GM12873 (cell line): ENCODE measurements around the gene UST.

Experiments
- TF ChIP-seq, protein P1 (sequence below): IDR thresholded peaks from 2 replicates; pipeline ENCODE4 v1.5.1; 2012; ENCODE audit warnings: low read depth, mild to moderate bottlenecking, moderate library complexity, low read length, control low read depth; ENCODE audit not compliant: insufficient read depth; ENCODE audit errors: missing control alignments

The UST gene

DNA sequence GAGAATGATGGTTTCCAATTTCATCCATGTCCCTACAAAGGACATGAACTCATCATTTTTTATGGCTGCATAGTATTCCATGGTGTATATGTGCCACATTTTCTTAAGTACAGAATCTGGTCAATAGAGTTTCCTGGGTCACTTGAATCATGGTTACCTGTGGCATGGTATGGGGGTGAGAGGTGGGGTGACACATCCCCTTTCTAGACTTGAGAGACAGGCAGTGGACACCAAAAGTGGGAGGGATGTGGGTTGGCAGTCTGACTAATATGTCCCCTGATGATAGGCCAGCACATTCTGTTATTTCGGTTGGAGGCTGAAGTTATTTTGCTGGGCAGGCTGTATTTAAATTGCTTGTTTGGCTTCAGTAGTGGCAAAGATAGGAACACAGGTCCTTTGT is 78.1 kb downstream of the UST start:
- TF ChIP-seq, protein P1, sequence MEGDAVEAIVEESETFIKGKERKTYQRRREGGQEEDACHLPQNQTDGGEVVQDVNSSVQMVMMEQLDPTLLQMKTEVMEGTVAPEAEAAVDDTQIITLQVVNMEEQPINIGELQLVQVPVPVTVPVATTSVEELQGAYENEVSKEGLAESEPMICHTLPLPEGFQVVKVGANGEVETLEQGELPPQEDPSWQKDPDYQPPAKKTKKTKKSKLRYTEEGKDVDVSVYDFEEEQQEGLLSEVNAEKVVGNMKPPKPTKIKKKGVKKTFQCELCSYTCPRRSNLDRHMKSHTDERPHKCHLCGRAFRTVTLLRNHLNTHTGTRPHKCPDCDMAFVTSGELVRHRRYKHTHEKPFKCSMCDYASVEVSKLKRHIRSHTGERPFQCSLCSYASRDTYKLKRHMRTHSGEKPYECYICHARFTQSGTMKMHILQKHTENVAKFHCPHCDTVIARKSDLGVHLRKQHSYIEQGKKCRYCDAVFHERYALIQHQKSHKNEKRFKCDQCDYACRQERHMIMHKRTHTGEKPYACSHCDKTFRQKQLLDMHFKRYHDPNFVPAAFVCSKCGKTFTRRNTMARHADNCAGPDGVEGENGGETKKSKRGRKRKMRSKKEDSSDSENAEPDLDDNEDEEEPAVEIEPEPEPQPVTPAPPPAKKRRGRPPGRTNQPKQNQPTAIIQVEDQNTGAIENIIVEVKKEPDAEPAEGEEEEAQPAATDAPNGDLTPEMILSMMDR, result no peak

DNA sequence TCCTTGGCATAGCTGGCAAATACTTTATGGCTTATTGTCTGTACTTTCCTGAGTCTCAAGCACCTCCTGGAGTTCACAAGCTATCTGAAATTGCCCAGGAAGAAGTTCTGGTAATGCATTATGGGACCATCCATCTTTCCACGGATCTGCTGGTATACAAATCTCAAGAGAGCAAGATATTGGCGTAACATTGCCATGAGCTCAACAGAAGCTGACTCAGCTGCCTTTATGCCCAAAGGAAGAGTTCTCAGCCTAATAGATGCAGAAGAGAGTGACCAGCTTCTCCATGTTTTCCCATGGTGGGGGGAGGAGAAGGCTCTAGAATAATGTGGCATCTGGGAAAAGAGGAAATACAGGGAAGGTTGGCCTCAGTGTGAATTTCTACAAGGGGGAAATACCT is 78.7 kb downstream of the UST start:
- TF ChIP-seq, protein P1, result no peak

DNA sequence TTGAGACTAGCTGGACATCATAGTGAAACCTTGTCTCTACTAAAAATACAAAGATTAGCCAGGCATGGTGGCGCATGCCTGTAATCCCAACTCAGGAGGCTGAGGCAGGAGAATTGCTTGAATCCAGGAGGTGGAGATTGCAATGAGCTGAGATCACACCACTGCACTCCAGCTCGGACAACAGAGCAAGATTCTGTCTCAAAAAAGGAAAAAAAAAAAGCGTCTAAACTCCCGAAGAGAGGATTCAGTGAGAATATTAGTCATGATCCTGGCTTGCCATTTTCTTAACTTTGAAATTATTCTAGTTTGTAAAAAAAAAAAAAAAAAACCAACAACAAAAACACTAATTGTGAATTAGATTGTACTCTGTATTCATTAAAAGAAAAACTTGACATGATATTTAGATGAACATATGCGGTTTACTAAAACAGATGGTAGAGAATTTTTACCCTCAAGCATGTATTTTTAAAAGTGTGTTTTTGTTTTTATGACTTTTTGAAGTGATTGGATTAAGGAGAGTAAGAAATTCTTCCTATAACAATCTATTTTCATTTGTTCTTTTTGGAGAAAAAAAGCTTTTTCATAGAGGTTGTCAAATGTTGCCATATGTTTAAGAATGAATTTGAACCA is 80.7 kb downstream of the UST start:
- TF ChIP-seq, protein P1, result no peak

DNA sequence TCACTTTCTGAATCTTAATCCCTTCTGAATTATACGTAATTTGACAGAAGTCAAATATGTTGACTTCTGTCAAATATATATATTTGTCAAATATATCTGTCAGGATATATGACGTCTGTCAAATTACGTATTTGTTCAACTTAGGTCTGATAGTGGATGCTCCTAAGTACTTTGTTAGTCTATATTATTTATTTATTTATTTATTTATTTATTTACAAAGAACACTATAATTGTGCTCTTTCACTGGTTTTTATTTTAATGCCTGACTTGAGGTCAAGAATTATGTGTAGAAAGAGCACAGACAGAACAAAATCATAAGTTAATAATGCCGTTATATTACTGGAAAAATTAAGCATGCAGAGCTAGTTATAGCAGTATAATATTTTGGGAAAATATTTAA is 81.2 kb downstream of the UST start:
- TF ChIP-seq, protein P1, result no peak

DNA sequence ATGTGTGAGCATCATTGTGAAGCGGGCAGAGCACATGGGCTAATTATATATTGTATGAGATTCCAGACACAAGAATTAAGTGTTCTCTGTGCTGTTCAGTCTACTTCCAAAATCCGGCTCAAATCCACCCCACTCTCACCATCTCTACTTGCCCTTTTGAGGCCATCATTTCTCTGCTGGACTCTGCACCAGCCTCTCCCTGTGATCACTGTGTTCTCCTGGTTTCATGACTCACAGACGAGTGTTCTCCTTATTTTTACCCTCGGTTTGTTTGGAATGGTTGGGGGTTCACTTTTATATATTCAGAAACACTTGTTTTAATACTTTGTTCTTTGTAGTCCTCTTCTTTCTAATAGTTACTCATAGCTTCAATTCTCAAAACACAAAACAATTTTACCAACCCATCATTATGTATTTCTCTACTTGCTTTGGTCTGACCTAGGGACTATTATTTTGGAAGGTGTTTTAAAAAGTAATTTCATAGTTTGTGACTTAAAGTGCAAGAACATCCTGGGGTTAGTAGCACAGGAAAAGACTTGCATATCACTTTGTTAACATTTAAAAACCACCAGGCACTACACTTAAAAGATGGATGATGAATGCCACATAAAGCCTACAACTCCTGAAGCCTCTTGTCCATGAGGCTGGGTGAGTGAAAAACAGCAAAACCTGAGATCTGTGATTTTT is 82.7 kb downstream of the UST start:
- TF ChIP-seq, protein P1, result no peak

DNA sequence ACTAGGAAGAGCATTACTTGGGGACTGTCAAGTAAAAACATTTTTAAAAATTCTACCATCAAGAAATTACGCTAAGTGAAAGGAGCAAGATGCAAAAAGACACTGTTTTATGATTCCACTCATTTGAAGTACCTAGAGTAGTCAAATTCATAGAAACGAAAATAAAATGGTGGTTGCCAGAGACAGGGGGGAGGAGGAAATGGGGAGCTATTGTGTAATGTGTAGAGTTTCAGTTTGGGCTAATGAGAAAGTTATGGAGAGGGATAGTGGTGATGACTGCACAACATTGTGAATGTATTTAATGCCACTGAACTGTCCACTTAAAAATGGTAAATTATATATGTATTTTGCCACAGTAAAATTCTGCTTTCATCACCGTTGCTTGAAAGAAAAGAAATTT is 83.8 kb downstream of the UST start:
- TF ChIP-seq, protein P1, result no peak

DNA sequence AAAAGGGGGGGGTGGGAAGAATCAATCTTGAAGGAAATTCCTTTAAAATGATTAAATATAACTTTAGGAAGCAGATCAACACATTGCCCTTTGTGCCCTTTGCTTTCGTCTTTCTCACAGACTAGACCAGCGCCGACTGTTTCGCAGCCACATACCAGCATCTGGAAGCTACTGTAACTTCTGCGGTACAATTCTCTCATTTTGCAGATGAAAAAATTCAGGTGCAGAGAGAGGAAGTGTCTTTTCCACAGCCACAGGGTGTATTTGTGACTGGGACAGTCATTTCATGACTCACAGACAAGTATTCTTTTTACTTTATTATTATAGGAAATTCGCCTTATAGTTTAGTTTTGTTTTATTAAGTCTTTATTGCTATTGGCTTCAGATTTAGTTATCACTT is 84.2 kb downstream of the UST start:
- TF ChIP-seq, protein P1, result no peak
